Uterus (tissue), 4 donors: Measurements from ENCODE around the gene LRIG1. TPM values are rescaled to one million over a fixed set of nuclear protein-coding genes. Genes with fewer than 3 reads are reported as not detected.

ENCODE experiments used
- DNase-seq, 2 donors: peaks; one replicate each; pipeline ENCODE4 v3.0.0-alpha.2; 2019 to 2020
- H3K27ac ChIP-seq, 2 donors: fragments of 200-600 bp; sonication (generic); 1 replicate in 1 of 2; 2 replicates in 1 of 2; pipeline ENCODE4 v1.5.1; 2016 to 2018
- H3K27me3 ChIP-seq, 2 donors: fragments of 200-600 bp; sonication (generic); one replicate each; pipeline ENCODE4 v1.5.1; 2018 to 2019; ENCODE audit warnings: control low read depth in 1 of 2
- H3K36me3 ChIP-seq, 2 donors: fragments of 200-600 bp; sonication (generic); one replicate each; pipeline ENCODE4 v1.5.1; 2019; ENCODE audit warnings: control low read depth in 1 of 2
- H3K4me1 ChIP-seq, 2 donors: fragments of 200-600 bp; sonication (generic); one replicate each; pipeline ENCODE4 v1.5.1; 2018 to 2019; ENCODE audit warnings: control low read depth in 1 of 2
- H3K4me3 ChIP-seq, 2 donors: fragments of 200-600 bp; sonication (generic); 1 replicate in 1 of 2; 2 replicates in 1 of 2; pipeline ENCODE4 v1.5.1; 2018 to 2019; ENCODE audit warnings: mild to moderate bottlenecking in 1 of 2
- H3K9me3 ChIP-seq, 2 donors: fragments of 200-600 bp; sonication (generic); one replicate each; pipeline ENCODE4 v1.5.1; 2019; ENCODE audit warnings: control low read depth in 1 of 2
- POLR2A ChIP-seq, 2 donors: fragments of 450-650 bp; IDR thresholded peaks; one replicate each; pipeline ENCODE4 v1.6.1; 2016; ENCODE audit warnings: antibody characterized with exemption in 2 of 2, mild to moderate bottlenecking in 1 of 2, moderate library complexity in 1 of 2
- intact Hi-C: fragments of 100-400 bp; cut with DNase I; formaldehyde crosslinking; loops from one replicate; pipeline ENCODE4 v1.15.1; 2023; ENCODE audit warnings: low total_unique reads
- total RNA-seq, 4 donors: library from RNA; depleted of rRNA in 3 of 4; stranded (reverse); fragments of >200 nt in 3 of 4; gene quantifications; one replicate each; pipeline versions ENCODE4 v1.1.0 to v1.2.4, GENCODE V29; 2014 to 2023
- TF ChIP-seq, protein P1 (sequence below), 4 experiments: fragments of 200-600 bp in 2 of 4; fragments of 450-650 bp in 2 of 4; sonication (generic) in 2 of 4; IDR thresholded peaks; one replicate each; pipeline ENCODE4 v1.5.1; 2016 to 2019; ENCODE audit warnings: antibody characterized with exemption in 4 of 4, mild to moderate bottlenecking in 2 of 4, moderate library complexity in 1 of 4
- donor health status: DM: yes; HTN: yes; CAD: no.

The LRIG1 gene
- total RNA-seq, 4 donors from 2014 or later = 20.9 to 108 (median 69.6) TPM

DNA sequence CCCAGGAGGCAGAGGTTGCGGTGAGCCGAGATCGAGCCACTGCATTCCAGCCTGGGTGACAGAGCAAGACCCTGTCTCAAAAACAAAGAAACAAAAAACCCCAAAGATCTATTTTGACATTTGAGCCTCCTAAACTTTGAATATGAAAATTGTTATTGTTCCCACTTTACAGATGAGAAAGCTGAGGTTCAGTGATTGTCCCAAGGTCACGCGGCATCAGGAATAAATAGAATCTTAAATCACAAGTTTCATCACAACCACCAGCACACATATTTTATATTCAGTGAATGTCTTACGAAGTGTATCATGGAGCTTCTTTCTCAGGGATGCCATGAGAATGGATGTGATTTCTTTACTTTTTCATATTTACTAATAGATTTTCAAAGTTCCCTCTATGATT, 5.3 kb upstream of the LRIG1 start:
- H3K4me1 ChIP-seq = no peaks in the 10 kb centered on the region
- intact Hi-C loops = loop anchor here (10.0 kb wide), 1 partner anchor 101 kb away; no protein-coding TSS in a partner anchor

DNA sequence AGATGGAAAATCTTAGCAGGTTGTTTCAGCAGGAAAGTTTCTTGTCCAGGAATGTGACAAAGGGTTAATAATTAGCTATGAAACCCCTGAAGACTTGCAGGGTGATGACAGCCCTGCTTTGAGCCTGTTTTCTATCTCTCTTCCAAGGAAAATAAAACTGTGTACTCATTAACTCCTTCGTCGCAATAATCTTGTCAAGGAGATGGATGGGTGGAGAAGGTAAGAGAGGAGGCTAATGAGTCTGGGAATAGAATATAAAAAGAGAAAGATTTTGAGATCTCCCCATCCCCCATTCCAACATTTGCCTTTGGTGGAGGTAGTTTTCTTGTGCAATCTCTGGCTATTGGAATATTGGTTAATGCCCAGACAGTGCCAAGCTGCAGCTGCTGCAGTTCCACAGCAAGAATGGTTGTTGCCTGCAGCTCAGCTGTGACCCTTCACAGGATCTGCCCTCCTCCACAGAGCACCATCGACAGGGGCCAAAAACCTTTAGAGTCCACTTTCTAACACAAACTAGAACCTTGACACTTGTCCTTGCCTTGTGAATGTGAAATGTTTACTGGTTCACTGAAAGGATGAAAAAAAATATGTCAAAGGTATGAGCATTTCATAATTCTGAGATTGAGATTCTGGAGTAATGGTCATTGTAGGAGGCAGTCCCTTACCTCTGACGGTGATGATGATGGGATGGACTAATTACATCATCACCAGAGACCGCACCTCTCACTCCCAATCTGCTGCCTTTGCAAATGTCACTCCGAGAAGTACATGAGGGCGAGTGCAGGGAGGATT, 4.2 kb upstream of the LRIG1 start:
- Histone ChIP-seq H3K27ac (no peak overlapping the region), H3K4me3 (no peak overlapping the region), H3K4me1 (no peaks in the 10 kb centered on the region), H3K9me3 (no peaks in the 10 kb centered on the region), H3K36me3 (no peaks in the 10 kb centered on the region), H3K27me3 (no peaks in the 10 kb centered on the region)
- intact Hi-C loops = loop anchor here (10.0 kb wide), 1 partner anchor 100 kb away; no protein-coding TSS in a partner anchor
- no peak for DNase-seq
- no peak for TF ChIP-seq POLR2A (IDR thresholded peaks at IDR 0.05)
- TF ChIP-seq, protein P1, sequence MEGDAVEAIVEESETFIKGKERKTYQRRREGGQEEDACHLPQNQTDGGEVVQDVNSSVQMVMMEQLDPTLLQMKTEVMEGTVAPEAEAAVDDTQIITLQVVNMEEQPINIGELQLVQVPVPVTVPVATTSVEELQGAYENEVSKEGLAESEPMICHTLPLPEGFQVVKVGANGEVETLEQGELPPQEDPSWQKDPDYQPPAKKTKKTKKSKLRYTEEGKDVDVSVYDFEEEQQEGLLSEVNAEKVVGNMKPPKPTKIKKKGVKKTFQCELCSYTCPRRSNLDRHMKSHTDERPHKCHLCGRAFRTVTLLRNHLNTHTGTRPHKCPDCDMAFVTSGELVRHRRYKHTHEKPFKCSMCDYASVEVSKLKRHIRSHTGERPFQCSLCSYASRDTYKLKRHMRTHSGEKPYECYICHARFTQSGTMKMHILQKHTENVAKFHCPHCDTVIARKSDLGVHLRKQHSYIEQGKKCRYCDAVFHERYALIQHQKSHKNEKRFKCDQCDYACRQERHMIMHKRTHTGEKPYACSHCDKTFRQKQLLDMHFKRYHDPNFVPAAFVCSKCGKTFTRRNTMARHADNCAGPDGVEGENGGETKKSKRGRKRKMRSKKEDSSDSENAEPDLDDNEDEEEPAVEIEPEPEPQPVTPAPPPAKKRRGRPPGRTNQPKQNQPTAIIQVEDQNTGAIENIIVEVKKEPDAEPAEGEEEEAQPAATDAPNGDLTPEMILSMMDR (IDR thresholded peaks at IDR 0.05) = no peak

More for the DNA sequence above, 5.3 kb upstream of the LRIG1 start:
- DNase-seq = no peak
- Histone ChIP-seq H3K36me3 (no peaks in the 10 kb centered on the region), H3K9me3 (no peaks in the 10 kb centered on the region), H3K4me3 (no peak overlapping the region), H3K27me3 (no peaks in the 10 kb centered on the region), H3K27ac (no peak overlapping the region)
- TF ChIP-seq POLR2A (IDR thresholded peaks at IDR 0.05) = no peak
- TF ChIP-seq, protein P1 (IDR thresholded peaks at IDR 0.05) = no peak

DNA sequence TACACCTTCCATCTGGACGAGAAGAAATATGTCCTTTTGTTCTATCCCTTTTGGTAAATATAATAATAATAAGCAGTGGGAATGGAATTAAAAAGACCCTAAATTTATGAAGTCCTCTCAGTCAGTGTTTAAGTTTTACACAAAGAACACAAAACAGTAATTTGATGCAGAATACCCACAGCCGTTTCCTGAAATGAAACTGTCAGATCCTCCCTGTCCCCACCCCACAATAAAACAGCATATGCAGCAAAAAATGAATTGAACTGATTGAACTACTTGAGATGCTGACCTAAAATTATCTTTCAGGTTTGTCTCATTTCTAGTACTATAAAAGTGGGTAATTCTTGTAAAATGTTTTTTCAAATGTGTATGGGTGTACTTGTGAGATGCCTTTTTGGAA, 2.2 kb upstream of the LRIG1 start:
- H3K4me1 ChIP-seq = no peaks in the 10 kb centered on the region
- no peak overlapping the region for H3K27ac ChIP-seq
- H3K9me3 ChIP-seq = no peaks in the 10 kb centered on the region
- no peaks in the 10 kb centered on the region for H3K27me3 ChIP-seq
- no peaks in the 10 kb centered on the region for H3K36me3 ChIP-seq
- no peak for DNase-seq
- intact Hi-C loops = loop anchor here (10.0 kb wide), 1 partner anchor 98 kb away; no protein-coding TSS in a partner anchor
- no peak overlapping the region for H3K4me3 ChIP-seq
- TF ChIP-seq, protein P1 (IDR thresholded peaks at IDR 0.05) = no peak
- no peak for TF ChIP-seq POLR2A (IDR thresholded peaks at IDR 0.05)

DNA sequence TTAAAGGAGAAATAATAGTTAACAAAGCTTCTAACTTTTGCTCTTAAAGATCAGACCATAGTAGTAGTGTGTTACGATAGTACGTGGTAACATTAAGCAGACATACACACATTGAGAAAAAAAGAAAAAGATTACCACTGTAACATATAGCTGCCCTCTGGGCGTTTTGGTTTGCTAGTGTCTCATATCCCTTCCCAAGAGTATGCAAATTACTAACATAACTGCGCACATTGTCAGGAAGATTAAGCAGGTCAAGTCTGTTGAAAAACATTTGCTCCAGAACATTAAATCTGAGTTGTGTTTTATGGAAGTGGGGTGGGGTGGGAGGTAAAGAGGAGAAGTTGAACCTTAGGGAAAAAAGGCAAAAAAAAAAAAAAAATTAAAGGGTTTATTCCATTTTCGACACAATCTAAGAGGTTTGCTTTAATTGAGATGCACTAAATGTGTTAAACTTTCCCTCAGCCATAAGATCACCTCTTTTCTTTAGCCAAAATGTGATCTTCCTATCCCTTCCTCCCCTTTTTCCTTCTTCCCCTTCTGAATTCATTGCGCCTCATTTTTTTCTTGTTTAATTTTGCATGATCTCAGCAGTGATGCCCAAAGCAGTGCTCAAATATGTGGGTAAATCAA, 1.5 kb upstream of the LRIG1 start:
- H3K36me3 ChIP-seq = no peaks in the 10 kb centered on the region
- intact Hi-C loops = loop anchor here (10.0 kb wide), 1 partner anchor 98 kb away; no protein-coding TSS in a partner anchor
- H3K9me3 ChIP-seq = no peaks in the 10 kb centered on the region
- H3K27ac ChIP-seq = no peak overlapping the region
- no peaks in the 10 kb centered on the region for H3K27me3 ChIP-seq
- no peak for DNase-seq
- H3K4me1 ChIP-seq = no peaks in the 10 kb centered on the region
- no peak overlapping the region for H3K4me3 ChIP-seq
- TF ChIP-seq, protein P1 (IDR thresholded peaks at IDR 0.05) = no peak
- TF ChIP-seq POLR2A (IDR thresholded peaks at IDR 0.05) = no peak
